ENCODE results near the gene FAM209B.

- TF ChIP-seq CTCF (IDR thresholded peaks at IDR 0.05 in 4 of 5, conservative IDR thresholded peaks at IDR 0.05 in 1 of 5) (no peak), POLR2A (IDR thresholded peaks at IDR 0.05) (no peak)
Observed at GRCh38 chr20:56522311-56522710, 10.7 kb upstream of the FAM209B start.

All from gastrocnemius medialis (tissue), 4 donors.